GM10266 (cell line): ENCODE measurements around the gene PTPN1.

Experiments
- DNase-seq: peaks from one replicate; pipeline ENCODE4 v3.0.0; 2012; ENCODE audit errors: extremely low spot score
- CTCF ChIP-seq: IDR thresholded peaks from 2 replicates; pipeline ENCODE4 v1.5.1; 2012; ENCODE audit warnings: mild to moderate bottlenecking, low read depth; ENCODE audit not compliant: control insufficient read depth, insufficient read depth; ENCODE audit errors: missing control alignments

PTPN1 gene

GRCh38 chr20:50487397-50487796 is 22.8 kb upstream of the PTPN1 start:
- TF ChIP-seq CTCF, result no peak
- DNase-seq, result no peak

GRCh38 chr20:50488236-50488806 is 21.9 kb upstream of the PTPN1 start:
- no peak for TF ChIP-seq CTCF

GRCh38 chr20:50491168-50491567 is 19.0 kb upstream of the PTPN1 start:
- DNase-seq, result no peak
- TF ChIP-seq CTCF, result no peak

More at GRCh38 chr20:50488236-50488806, 21.9 kb upstream of the PTPN1 start:
- no peak for DNase-seq

GRCh38 chr20:50491926-50492634 is 18.1 kb upstream of the PTPN1 start:
- no peak for TF ChIP-seq CTCF
- DNase-seq, result no peak

- DNase-seq, result no peak
- no peak for TF ChIP-seq CTCF
Observed at GRCh38 chr20:50493881-50494253, 16.3 kb upstream of the PTPN1 start.

- no peak for TF ChIP-seq CTCF
- no peak for DNase-seq
Observed at GRCh38 chr20:50494428-50494827, 15.8 kb upstream of the PTPN1 start.

- DNase-seq, result no peak
Observed at GRCh38 chr20:50496773-50497385, 13.3 kb upstream of the PTPN1 start.

More at GRCh38 chr20:50496773-50497385, 13.3 kb upstream of the PTPN1 start:
- no peak for TF ChIP-seq CTCF
